ENCODE data around the gene DYSF.

The DYSF gene

GRCh38 chr2:71719520-71720282 is 266.3 kb downstream of the DYSF start:
- no peaks in the 10 kb centered on the region for H4K20me1 ChIP-seq (ENCODE audit: insufficient read depth, low read length, poor library complexity, severe bottlenecking)
- no peaks in the 10 kb centered on the region; the same call in 1 of the 2 replicates for H3K9me3 ChIP-seq (ENCODE audit: insufficient read depth, low read depth, low read length)

GRCh38 chr2:71720283-71720560 is 266.9 kb downstream of the DYSF start:
- no peaks in the 10 kb centered on the region for H4K20me1 ChIP-seq (ENCODE audit: insufficient read depth, low read length, poor library complexity, severe bottlenecking)
- H3K4me2 ChIP-seq (ENCODE audit: low read depth, low read length, poor library complexity, severe bottlenecking), result no peak overlapping the region
- H3K9me2 ChIP-seq (replicated peaks; ENCODE audit: low read depth, low read length), result no peaks in the 10 kb centered on the region
- H3K27me3 ChIP-seq (ENCODE audit: insufficient read depth, low read length, poor library complexity, severe bottlenecking), result no peaks in the 10 kb centered on the region
- peaks cover under 1% of the 10 kb centered on the region; the same call in 1 of the 2 replicates for H3K9me3 ChIP-seq (ENCODE audit: insufficient read depth, low read depth, low read length)
- no peak overlapping the region for H2AFZ ChIP-seq (ENCODE audit: low read length)
- no peaks in the 10 kb centered on the region for H3F3A ChIP-seq (ENCODE audit: low read depth)
- H3K9ac ChIP-seq (ENCODE audit: low read depth, low read length, poor library complexity, severe bottlenecking), result no peak overlapping the region
- H3K36me3 ChIP-seq (ENCODE audit: insufficient read depth, low read length), result no peaks in the 10 kb centered on the region
- no peak overlapping the region for H3K4me3 ChIP-seq (ENCODE audit: low read length, poor library complexity, severe bottlenecking)
- TF ChIP-seq EZH2phosphoT487 (IDR thresholded peaks at IDR 0.05; ENCODE audit: borderline replicate concordance) (no peak), CTCF (conservative IDR thresholded peaks at IDR 0.05; ENCODE audit: low read length) (no peak)
- H3K4me1 ChIP-seq (ENCODE audit: insufficient read depth, low read length, poor library complexity, severe bottlenecking), result no peaks in the 10 kb centered on the region
- H3K79me2 ChIP-seq (ENCODE audit: insufficient read depth, low read length), result no peaks in the 10 kb centered on the region

More at GRCh38 chr2:71719520-71720282, 266.3 kb downstream of the DYSF start:
- Histone ChIP-seq H3K4me2 (ENCODE audit: low read depth, low read length, poor library complexity, severe bottlenecking) (no peak overlapping the region), H3K4me3 (ENCODE audit: low read length, poor library complexity, severe bottlenecking) (no peak overlapping the region), H3F3A (ENCODE audit: low read depth) (no peaks in the 10 kb centered on the region), H3K79me2 (ENCODE audit: insufficient read depth, low read length) (no peaks in the 10 kb centered on the region), H3K9me2 (replicated peaks; ENCODE audit: low read depth, low read length) (no peaks in the 10 kb centered on the region), H3K27me3 (ENCODE audit: insufficient read depth, low read length, poor library complexity, severe bottlenecking) (no peaks in the 10 kb centered on the region), H2AFZ (ENCODE audit: low read length) (no peak overlapping the region), H3K9ac (ENCODE audit: low read depth, low read length, poor library complexity, severe bottlenecking) (no peak overlapping the region), H3K36me3 (ENCODE audit: insufficient read depth, low read length) (no peaks in the 10 kb centered on the region), H3K4me1 (ENCODE audit: insufficient read depth, low read length, poor library complexity, severe bottlenecking) (no peaks in the 10 kb centered on the region)
- TF ChIP-seq EZH2phosphoT487 (IDR thresholded peaks at IDR 0.05; ENCODE audit: borderline replicate concordance) (no peak), CTCF (conservative IDR thresholded peaks at IDR 0.05; ENCODE audit: low read length) (no peak)

GRCh38 chr2:71720596-71721361 is 267.4 kb downstream of the DYSF start:
- no peaks in the 10 kb centered on the region for H3K27me3 ChIP-seq (ENCODE audit: insufficient read depth, low read length, poor library complexity, severe bottlenecking)
- no peak overlapping the region for H2AFZ ChIP-seq (ENCODE audit: low read length)
- H3K9me3 ChIP-seq (ENCODE audit: insufficient read depth, low read depth, low read length), result peaks cover 3% of the 10 kb centered on the region; the same call in 1 of the 2 replicates
- TF ChIP-seq CTCF (conservative IDR thresholded peaks at IDR 0.05; ENCODE audit: low read length) (no peak), EZH2phosphoT487 (IDR thresholded peaks at IDR 0.05; ENCODE audit: borderline replicate concordance) (no peak)
- no peaks in the 10 kb centered on the region for H3K4me1 ChIP-seq (ENCODE audit: insufficient read depth, low read length, poor library complexity, severe bottlenecking)
- H3K4me3 ChIP-seq (ENCODE audit: low read length, poor library complexity, severe bottlenecking), result no peak overlapping the region
- H3K9me2 ChIP-seq (replicated peaks; ENCODE audit: low read depth, low read length), result no peaks in the 10 kb centered on the region
- H3K9ac ChIP-seq (ENCODE audit: low read depth, low read length, poor library complexity, severe bottlenecking), result no peak overlapping the region
- H3F3A ChIP-seq (ENCODE audit: low read depth), result no peaks in the 10 kb centered on the region
- H3K36me3 ChIP-seq (ENCODE audit: insufficient read depth, low read length), result no peaks in the 10 kb centered on the region
- no peaks in the 10 kb centered on the region for H3K79me2 ChIP-seq (ENCODE audit: insufficient read depth, low read length)
- H3K4me2 ChIP-seq (ENCODE audit: low read depth, low read length, poor library complexity, severe bottlenecking), result no peak overlapping the region
- H4K20me1 ChIP-seq (ENCODE audit: insufficient read depth, low read length, poor library complexity, severe bottlenecking), result no peaks in the 10 kb centered on the region
